A549 (cell line): Measurements from ENCODE around the gene PPHLN1. TPM values are rescaled to one million over a fixed set of nuclear protein-coding genes. Genes with fewer than 3 reads are reported as not detected.

ENCODE experiments used
- ATAC-seq, 2 experiments: fragments of 200-7000 bp in 1 of 2; fragments of >200 bp in 1 of 2; cut with Nextera tagmentation in 1 of 2; cut with Tn5 transposase in 1 of 2; 3 replicates each; pipeline versions ENCODE4 v1.8.0 to v1.9.1; 2018 to 2020; ENCODE audit warnings: mild to moderate bottlenecking in 1 of 2, moderate library complexity in 1 of 2
- CTCF ChIA-PET: fragments of 300-600 bp; sonication (Branson Sonifier 250); formaldehyde crosslinking; extraction: SDS; loops from one replicate; lab custom pipeline; 2021; ENCODE audit warnings: antibody characterized with exemption, inconsistent platforms; lab: Yijun Ruan, JAX
- POLR2A ChIA-PET: fragments of 350-600 bp; formaldehyde crosslinking; extraction: SDS; loops from one replicate; lab custom pipeline; 2021; ENCODE audit warnings: antibody characterized with exemption, inconsistent platforms; lab: Yijun Ruan, JAX
- DNase-seq, 2 experiments: peaks; one replicate each; pipeline versions ENCODE4 v3.0.0 to v3.0.0-alpha.2; 2011 to 2016; ENCODE audit warnings: low read depth in 1 of 2, low spot score in 1 of 2
- FAIRE-seq: peaks from 2 replicates; lab custom pipeline; 2011; peaks lifted over from hg19 to GRCh38; lab: Jason Lieb, UNC
- H3K27ac ChIP-seq, 2 experiments: fragments of >200 bp; sonication (Bioruptor Twin); formaldehyde crosslinking; 3 replicates each; pipeline ENCODE4 v1.5.1; 2016 to 2017
- H3K4me1 ChIP-seq: fragments of >200 bp; sonication (Bioruptor Twin); formaldehyde crosslinking; 3 replicates; pipeline ENCODE4 v1.6.1; 2016
- H3K4me2 ChIP-seq: fragments of >200 bp; sonication (Bioruptor Twin); formaldehyde crosslinking; 3 replicates; pipeline ENCODE4 v1.6.1; 2016
- H3K4me3 ChIP-seq: fragments of >200 bp; sonication (Bioruptor Twin); formaldehyde crosslinking; 3 replicates; pipeline ENCODE4 v1.5.1; 2016
- H3K9me3 ChIP-seq: fragments of >200 bp; sonication (Bioruptor Twin); formaldehyde crosslinking; 3 replicates; pipeline ENCODE4 v1.6.1; 2016
- CBX2 ChIP-seq: fragments of 200-600 bp; sonication (generic); IDR thresholded peaks from 2 replicates; pipeline ENCODE4 v1.6.1; 2016; ENCODE audit warnings: low read depth, mild to moderate bottlenecking, borderline replicate concordance
- CBX8 ChIP-seq: fragments of 200-600 bp; sonication (generic); IDR thresholded peaks from 2 replicates; pipeline ENCODE4 v1.6.1; 2016
- CEBPB ChIP-seq, 2 experiments: fragments of >200 bp in 1 of 2; sonication (Bioruptor Twin) in 1 of 2; formaldehyde crosslinking in 1 of 2; IDR thresholded peaks; 2 replicates each; pipeline ENCODE4 v1.6.1; 2012 to 2016
- CHD2 ChIP-seq: fragments of 150-350 bp; IDR thresholded peaks from 2 replicates; pipeline ENCODE4 v1.6.1; 2014; ENCODE audit warnings: low read length; ENCODE audit not compliant: partially characterized antibody
- CHD4 ChIP-seq: fragments of 200-600 bp; sonication (generic); IDR thresholded peaks from 2 replicates; pipeline ENCODE4 v1.6.1; 2016; ENCODE audit warnings: antibody characterized with exemption, mild to moderate bottlenecking, borderline replicate concordance
- FOSB ChIP-seq: fragments of 250-450 bp; sonication (Bioruptor Pico); IDR thresholded peaks from 2 replicates; pipeline ENCODE4 v1.5.0; 2020; ENCODE audit warnings: mild to moderate bottlenecking, moderate library complexity
- FOXS1 ChIP-seq: fragments of 250-450 bp; sonication (Bioruptor Pico); IDR thresholded peaks from 2 replicates; pipeline ENCODE4 v1.5.0; 2020; ENCODE audit warnings: mild to moderate bottlenecking, moderate library complexity
- MAZ ChIP-seq: fragments of 150-350 bp; IDR thresholded peaks from 2 replicates; pipeline ENCODE4 v1.6.1; 2014; ENCODE audit warnings: antibody characterized with exemption, low read depth, low read length, borderline replicate concordance
- NPAS2 ChIP-seq: fragments of 250-450 bp; sonication (Bioruptor Pico); IDR thresholded peaks from 2 replicates; pipeline ENCODE4 v1.8.0; 2022; ENCODE audit warnings: mild to moderate bottlenecking, moderate library complexity, borderline replicate concordance
- POLR2AphosphoS2 ChIP-seq: conservative IDR thresholded peaks from 2 replicates; pipeline ENCODE4 v1.6.1; 2012; ENCODE audit warnings: low read length, improper control_type of control experiment, inconsistent platforms
- REST ChIP-seq: fragments of 200-600 bp; sonication (generic); IDR thresholded peaks from 2 replicates; pipeline ENCODE4 v1.6.1; 2016; ENCODE audit warnings: antibody characterized with exemption, mild to moderate bottlenecking, moderate library complexity
- RNF2 ChIP-seq: fragments of 200-600 bp; sonication (generic); IDR thresholded peaks from 2 replicates; pipeline ENCODE4 v1.6.1; 2016; ENCODE audit warnings: low read depth, mild to moderate bottlenecking, antibody characterized with exemption, moderate library complexity, borderline replicate concordance
- SMC3 ChIP-seq: fragments of >200 bp; sonication (Bioruptor Twin); formaldehyde crosslinking; IDR thresholded peaks from 3 replicates; pipeline ENCODE4 v1.6.1; 2018; ENCODE audit warnings: inconsistent platforms
- ZC3H11A ChIP-seq: fragments of 450-650 bp; IDR thresholded peaks from 2 replicates; pipeline ENCODE4 v1.6.1; 2014; ENCODE audit warnings: antibody characterized with exemption, mild to moderate bottlenecking
- ZFP36 ChIP-seq: fragments of 450-650 bp; IDR thresholded peaks from 2 replicates; pipeline ENCODE4 v1.6.1; 2014; ENCODE audit warnings: borderline replicate concordance; ENCODE audit not compliant: partially characterized antibody
- ZNF302 ChIP-seq: fragments of 250-450 bp; sonication (Bioruptor Pico); IDR thresholded peaks from 2 replicates; pipeline ENCODE4 v1.9.0; 2021; ENCODE audit warnings: inconsistent platforms, mild to moderate bottlenecking, moderate library complexity
- WGBS: methylation state at CpG from one replicate; pipeline ENCODE4 v1.1.6; 2017; ENCODE audit errors: missing lambda C conversion rate; 5-methylcytosine and 5-hydroxymethylcytosine counted together
- polyA plus RNA-seq, 4 experiments: library from polyadenylated mRNA; depleted of rRNA in 3 of 4; stranded (reverse); fragments of >200 nt; fragmentation: RNase III in 1 of 4; extraction: RNeasy Plus Mini Kit Qiagen cat#74134 plus additional on column Dnase treatment in 1 of 4; gene quantifications; 2 replicates in 3 of 4; 3 replicates in 1 of 4; pipeline ENCODE4 v1.2.3, GENCODE V29; 2011 to 2017
- TF ChIP-seq, protein P1 (sequence below): fragments of 250-450 bp; sonication (Bioruptor Pico); IDR thresholded peaks from 2 replicates; pipeline ENCODE4 v1.5.0; 2021; ENCODE audit warnings: mild to moderate bottlenecking, moderate library complexity, borderline replicate concordance
- TF ChIP-seq, protein P2 (sequence below): IDR thresholded peaks from 2 replicates; pipeline ENCODE4 v1.6.1; 2012
- TF ChIP-seq, protein P3 (sequence below): IDR thresholded peaks from 2 replicates; pipeline ENCODE4 v1.6.1; 2012; ENCODE audit warnings: low read depth, borderline replicate concordance
- TF ChIP-seq, protein P4 (sequence below): fragments of >200 bp; sonication (Bioruptor Twin); formaldehyde crosslinking; IDR thresholded peaks from 2 replicates; pipeline ENCODE4 v1.6.1; 2016

Gene PPHLN1
- polyA plus RNA-seq, 2 of the 4 experiments (the other 2 are of a cell fraction) = 55.5 to 135 TPM

DNA sequence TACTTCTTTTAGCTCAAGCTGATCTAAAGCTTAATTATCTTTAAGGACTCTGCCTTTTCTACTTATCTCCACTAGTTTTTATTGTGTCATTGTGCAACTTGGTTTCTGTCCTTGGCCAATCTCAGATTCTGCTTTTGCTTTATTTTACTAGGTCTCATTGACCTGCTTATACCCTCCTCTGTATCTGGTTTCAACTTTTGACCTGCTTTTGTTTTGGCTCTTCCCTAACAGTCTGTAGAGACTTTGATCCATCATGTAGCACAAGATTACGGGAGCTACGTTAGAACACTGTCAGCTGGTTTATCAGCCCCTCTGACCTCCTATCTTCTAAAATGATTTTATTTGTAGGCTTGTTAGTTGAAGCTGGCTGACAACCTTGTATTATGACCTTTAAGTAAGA, 43.7 kb upstream of the PPHLN1 start:
- no peak for ATAC-seq
- FAIRE-seq = no peak
- CTCF ChIA-PET = interaction anchor here (1.0 kb wide), 2 partner anchors 10 to 137 kb away, joined by 3 read pairs; no protein-coding TSS in a partner anchor
- WGBS = 87% methylated on average over 2 of the region's 2 CpGs
- TF ChIP-seq, protein P1, sequence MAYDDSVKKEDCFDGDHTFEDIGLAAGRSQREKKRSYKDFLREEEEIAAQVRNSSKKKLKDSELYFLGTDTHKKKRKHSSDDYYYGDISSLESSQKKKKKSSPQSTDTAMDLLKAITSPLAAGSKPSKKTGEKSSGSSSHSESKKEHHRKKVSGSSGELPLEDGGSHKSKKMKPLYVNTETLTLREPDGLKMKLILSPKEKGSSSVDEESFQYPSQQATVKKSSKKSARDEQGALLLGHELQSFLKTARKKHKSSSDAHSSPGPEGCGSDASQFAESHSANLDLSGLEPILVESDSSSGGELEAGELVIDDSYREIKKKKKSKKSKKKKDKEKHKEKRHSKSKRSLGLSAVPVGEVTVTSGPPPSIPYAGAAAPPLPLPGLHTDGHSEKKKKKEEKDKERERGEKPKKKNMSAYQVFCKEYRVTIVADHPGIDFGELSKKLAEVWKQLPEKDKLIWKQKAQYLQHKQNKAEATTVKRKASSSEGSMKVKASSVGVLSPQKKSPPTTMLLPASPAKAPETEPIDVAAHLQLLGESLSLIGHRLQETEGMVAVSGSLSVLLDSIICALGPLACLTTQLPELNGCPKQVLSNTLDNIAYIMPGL (CRISPR knock-in tag) = no peak
- TF ChIP-seq ZC3H11A = no peak
- no peak for TF ChIP-seq SMC3
- no peak for TF ChIP-seq CHD2
- TF ChIP-seq NPAS2 (CRISPR knock-in tag) = no peak
- TF ChIP-seq FOXS1 = no peak
- no peak for TF ChIP-seq CHD4
- Histone ChIP-seq H3K4me2 (no peak overlapping the region), H3K4me3 (no peak overlapping the region), H3K27ac (no peak overlapping the region), H3K4me1 (no peaks in the 10 kb centered on the region), H3K9me3 (no peaks in the 10 kb centered on the region)
- no peak for DNase-seq
- POLR2A ChIA-PET = no interaction called here

GRCh38 chr12:42283739-42284138, 42.2 kb upstream of the PPHLN1 start:
- no peaks in the 10 kb centered on the region for H3K9me3 ChIP-seq
- TF ChIP-seq CHD4 (no peak), CEBPB (IDR thresholded peaks at IDR 0.05) (peak in 1 of 2 experiments; percentile 10; a peak in 1 of 4 replicates), MAZ (no peak)
- TF ChIP-seq, all 56 proteins: peak for 1
- ATAC-seq (no peak), DNase-seq (no peak), FAIRE-seq (no peak)
- POLR2A ChIA-PET = no interaction called here
- Histone ChIP-seq H3K4me3 (no peak overlapping the region), H3K4me2 (no peak overlapping the region), H3K4me1 (no peaks in the 10 kb centered on the region), H3K27ac (no peak overlapping the region)
- CTCF ChIA-PET = no interaction called here

- no peaks in the 10 kb centered on the region for H3K9me3 ChIP-seq
- no peak overlapping the region for H3K4me2 ChIP-seq
- DNase-seq (no peak), FAIRE-seq (no peak), ATAC-seq (no peak)
- WGBS = 68% methylated on average over 1 of the region's 1 CpG
- no peaks in the 10 kb centered on the region for H3K4me1 ChIP-seq
- no peak overlapping the region for H3K27ac ChIP-seq
- ChIA-PET POLR2A (no interaction called here), CTCF (interaction anchor here (0.8 kb wide), 1 partner anchor 260 kb away, joined by 3 read pairs; no protein-coding TSS in a partner anchor)
- no peak overlapping the region for H3K4me3 ChIP-seq
- TF ChIP-seq, protein P2, sequence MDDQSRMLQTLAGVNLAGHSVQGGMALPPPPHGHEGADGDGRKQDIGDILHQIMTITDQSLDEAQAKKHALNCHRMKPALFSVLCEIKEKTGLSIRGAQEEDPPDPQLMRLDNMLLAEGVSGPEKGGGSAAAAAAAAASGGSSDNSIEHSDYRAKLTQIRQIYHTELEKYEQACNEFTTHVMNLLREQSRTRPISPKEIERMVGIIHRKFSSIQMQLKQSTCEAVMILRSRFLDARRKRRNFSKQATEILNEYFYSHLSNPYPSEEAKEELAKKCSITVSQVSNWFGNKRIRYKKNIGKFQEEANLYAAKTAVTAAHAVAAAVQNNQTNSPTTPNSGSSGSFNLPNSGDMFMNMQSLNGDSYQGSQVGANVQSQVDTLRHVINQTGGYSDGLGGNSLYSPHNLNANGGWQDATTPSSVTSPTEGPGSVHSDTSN = no peak
- TF ChIP-seq CBX8 (no peak), RNF2 (no peak), ZFP36 (no peak)
These were observed 41.8 kb upstream of the PPHLN1 start for GRCh38 chr12:42284157-42284556.

GRCh38 chr12:42284876-42285275, 41.1 kb upstream of the PPHLN1 start:
- FAIRE-seq (no peak), DNase-seq (no peak), ATAC-seq (no peak)
- WGBS = 68% methylated on average over 2 of the region's 2 CpGs
- Histone ChIP-seq H3K9me3 (no peaks in the 10 kb centered on the region), H3K4me2 (no peak overlapping the region), H3K27ac (no peak overlapping the region), H3K4me3 (no peak overlapping the region), H3K4me1 (no peaks in the 10 kb centered on the region)
- CTCF ChIA-PET = interaction anchor here (0.8 kb wide), 1 partner anchor 261 kb away, joined by 3 read pairs; no protein-coding TSS in a partner anchor
- TF ChIP-seq RNF2 (no peak), ZC3H11A (no peak), POLR2AphosphoS2 (no peak), ZNF302 (no peak), NPAS2 (CRISPR knock-in tag) (no peak), CBX2 (no peak), REST (no peak), FOSB (CRISPR knock-in tag) (no peak)
- TF ChIP-seq, protein P1 (CRISPR knock-in tag) = no peak
- TF ChIP-seq, protein P3, sequence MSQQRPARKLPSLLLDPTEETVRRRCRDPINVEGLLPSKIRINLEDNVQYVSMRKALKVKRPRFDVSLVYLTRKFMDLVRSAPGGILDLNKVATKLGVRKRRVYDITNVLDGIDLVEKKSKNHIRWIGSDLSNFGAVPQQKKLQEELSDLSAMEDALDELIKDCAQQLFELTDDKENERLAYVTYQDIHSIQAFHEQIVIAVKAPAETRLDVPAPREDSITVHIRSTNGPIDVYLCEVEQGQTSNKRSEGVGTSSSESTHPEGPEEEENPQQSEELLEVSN = no peak
- TF ChIP-seq, protein P4, sequence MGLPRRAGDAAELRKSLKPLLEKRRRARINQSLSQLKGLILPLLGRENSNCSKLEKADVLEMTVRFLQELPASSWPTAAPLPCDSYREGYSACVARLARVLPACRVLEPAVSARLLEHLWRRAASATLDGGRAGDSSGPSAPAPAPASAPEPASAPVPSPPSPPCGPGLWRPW = no peak
- POLR2A ChIA-PET = no interaction called here
